HepG2 (cell line): Measurements from ENCODE around the gene EGFLAM. TPM values are rescaled to one million over a fixed set of nuclear protein-coding genes. Genes with fewer than 3 reads are reported as not detected.

Experiments
- ATAC-seq: fragments of 200-7000 bp; cut with Tn5 transposase; 3 replicates; pipeline ENCODE4 v1.9.1; 2020; ENCODE audit warnings: mild to moderate bottlenecking, moderate library complexity
- BruUV-seq: library from RNA; stranded (reverse); fragments of 400-500 nt; replicated peaks from 2 replicates; lab custom pipeline; 2021; lab: Mats Ljungman, UMichigan
- CTCF ChIA-PET: fragments of 300-600 bp; formaldehyde crosslinking; extraction: SDS; loops from one replicate; lab custom pipeline; 2021; ENCODE audit warnings: low total read pairs, inconsistent platforms, low intra/inter-chr PET ratio; lab: Yijun Ruan, JAX
- POLR2A ChIA-PET: fragments of 350-600 bp; sonication (Branson Sonifier 250); formaldehyde crosslinking; loops from one replicate; lab custom pipeline; 2020; ENCODE audit warnings: antibody characterized with exemption, inconsistent platforms; lab: Yijun Ruan, JAX
- DNase-seq: peaks from one replicate; pipeline ENCODE4 v3.0.0-alpha.2; 2015; ENCODE audit warnings: low spot score
- FAIRE-seq: peaks from 3 replicates; lab custom pipeline; 2011; peaks lifted over from hg19 to GRCh38; lab: Jason Lieb, UNC
- H2AFZ ChIP-seq: one replicate; pipeline ENCODE4 v1.6.1; 2011; ENCODE audit warnings: low read length, inconsistent platforms
- H3K27ac ChIP-seq: fragments of 300-600 bp; 3 replicates; pipeline ENCODE4 v1.8.0; 2011; ENCODE audit warnings: mixed run types, mild to moderate bottlenecking, mixed read lengths, low read length, inconsistent platforms; ENCODE audit not compliant: insufficient read depth; ENCODE audit errors: extremely low read length
- H3K27me3 ChIP-seq, 2 experiments: fragments of 200-600 bp in 1 of 2; 2 replicates in 1 of 2; 3 replicates in 1 of 2; pipeline versions ENCODE4 v1.6.0 to v1.8.0; 2011; ENCODE audit warnings: low read length in 2 of 2, mild to moderate bottlenecking in 2 of 2, moderate library complexity in 2 of 2, inconsistent platforms in 1 of 2; ENCODE audit not compliant: insufficient read depth in 2 of 2, control insufficient read depth in 1 of 2
- H3K36me3 ChIP-seq, 2 experiments: fragments of 200-600 bp in 1 of 2; replicated peaks in 1 of 2; 2 replicates in 1 of 2; 3 replicates in 1 of 2; pipeline versions ENCODE4 v1.5.1 to v1.8.0; 2011; ENCODE audit warnings: low read length in 2 of 2, inconsistent platforms in 1 of 2; ENCODE audit not compliant: insufficient read depth in 2 of 2, control insufficient read depth in 1 of 2
- H3K4me1 ChIP-seq: 2 replicates; pipeline ENCODE4 v1.5.1; 2012; ENCODE audit warnings: low read length, inconsistent platforms; ENCODE audit not compliant: insufficient read depth
- H3K4me2 ChIP-seq: 2 replicates; pipeline ENCODE4 v1.6.0; 2011; ENCODE audit warnings: low read depth, low read length, inconsistent platforms
- H3K4me3 ChIP-seq, 3 experiments: fragments of 200-600 bp in 1 of 3; sonication (generic), shearing (Covaris generic) in 1 of 3; replicated peaks in 1 of 3; 2 replicates each; pipeline ENCODE4 v1.5.1; 2011 to 2016; ENCODE audit warnings: low read length in 3 of 3, inconsistent platforms in 2 of 3, low read depth in 2 of 3, mild to moderate bottlenecking in 2 of 3, control low read depth in 1 of 3, mixed read lengths in 1 of 3; ENCODE audit not compliant: insufficient read depth in 1 of 3
- H3K79me2 ChIP-seq: one replicate; pipeline ENCODE4 v1.6.1; 2011; ENCODE audit warnings: low read length, inconsistent platforms; ENCODE audit not compliant: insufficient read depth
- H3K9ac ChIP-seq: 2 replicates; pipeline ENCODE4 v1.6.0; 2011; ENCODE audit warnings: mild to moderate bottlenecking, low read depth, low read length, inconsistent platforms; ENCODE audit not compliant: insufficient read depth
- H3K9me3 ChIP-seq: 2 replicates; pipeline ENCODE4 v1.5.1; 2012; ENCODE audit warnings: mild to moderate bottlenecking, low read length
- H4K20me1 ChIP-seq: 2 replicates; pipeline ENCODE4 v1.6.0; 2011; ENCODE audit warnings: inconsistent platforms, mild to moderate bottlenecking, low read length, moderate library complexity; ENCODE audit not compliant: insufficient read depth
- HES4 ChIP-seq: sonication (generic); formaldehyde crosslinking; IDR thresholded peaks from 2 replicates; pipeline ENCODE4 v1.9.0; 2021; ENCODE audit warnings: mild to moderate bottlenecking, missing genetic modification reagents, borderline replicate concordance
- MBNL3 ChIP-seq: fragments of 250-450 bp; sonication (Bioruptor Pico); conservative IDR thresholded peaks from 2 replicates; pipeline ENCODE4 v1.8.0; 2022; ENCODE audit warnings: mild to moderate bottlenecking, inconsistent platforms
- MYC ChIP-seq: sonication (generic); formaldehyde crosslinking; IDR thresholded peaks from 2 replicates; pipeline ENCODE4 v1.9.0; 2021; ENCODE audit warnings: missing genetic modification reagents, borderline replicate concordance
- RELA ChIP-seq: sonication (generic); formaldehyde crosslinking; IDR thresholded peaks from 2 replicates; pipeline ENCODE4 v1.4.0; 2020; ENCODE audit warnings: missing genetic modification reagents
- SMAD3 ChIP-seq: sonication (generic); formaldehyde crosslinking; IDR thresholded peaks from 2 replicates; pipeline ENCODE4 v1.4.0; 2020; ENCODE audit warnings: missing genetic modification reagents
- SNAI1 ChIP-seq: sonication (generic); formaldehyde crosslinking; IDR thresholded peaks from 2 replicates; pipeline ENCODE4 v1.5.0; 2020; ENCODE audit warnings: mild to moderate bottlenecking, missing genetic modification reagents, borderline replicate concordance
- ZBTB7A ChIP-seq: sonication (generic); formaldehyde crosslinking; IDR thresholded peaks from 2 replicates; pipeline ENCODE4 v1.8.0; 2022; ENCODE audit warnings: mild to moderate bottlenecking, missing genetic modification reagents
- ZFP90 ChIP-seq: sonication (generic); formaldehyde crosslinking; IDR thresholded peaks from 2 replicates; pipeline ENCODE4 v1.8.0; 2022; ENCODE audit warnings: missing genetic modification reagents, mild to moderate bottlenecking, inconsistent platforms, borderline replicate concordance
- ZNF3 ChIP-seq: IDR thresholded peaks from 2 replicates; pipeline ENCODE4 v1.7.0; 2017; ENCODE audit warnings: inconsistent platforms
- ZNF382 ChIP-seq: sonication (generic); formaldehyde crosslinking; IDR thresholded peaks from 2 replicates; pipeline ENCODE4 v1.5.0; 2020; ENCODE audit warnings: missing genetic modification reagents, mild to moderate bottlenecking, borderline replicate concordance
- WGBS: methylation state at CpG from one replicate; pipeline ENCODE4 v1.1.6; 2017; ENCODE audit warnings: low lambda C conversion rate; 5-methylcytosine and 5-hydroxymethylcytosine counted together
- in situ Hi-C: cut with HindIII; loops from 2 replicates; pipeline ENCODE4 v1.10.0; 2017; ENCODE audit warnings: low pct_unique_long_range_greater_than_20kb; ENCODE audit not compliant: extremely low pct_ligation_motif_present
- intact Hi-C: fragments of 100-400 bp; cut with micrococcal nuclease; formaldehyde crosslinking; loops from one replicate; pipeline ENCODE4 v1.10.0; 2022; ENCODE audit not compliant: unreplicated experiment
- polyA plus RNA-seq, 8 experiments: library from polyadenylated mRNA; depleted of rRNA in 3 of 8; stranded (reverse) in 7 of 8; unstranded in 1 of 8; fragments of >200 nt; fragmentation: Illumina TruSeq in 4 of 8; extraction: Trizol in 4 of 8; gene quantifications; 2 replicates each; pipeline versions ENCODE4 v1.2.1 to v1.2.3, GENCODE V29; 2011 to 2016; ENCODE audit warnings: low read depth in 4 of 8, missing spikeins in 1 of 8, mixed read lengths in 1 of 8; ENCODE audit not compliant: insufficient read depth in 1 of 8
- total RNA-seq, 5 experiments: library from RNA; depleted of rRNA; stranded (reverse); fragments of >200 nt; fragmentation: Illumina TruSeq; extraction: Trizol; gene quantifications; 2 replicates each; pipeline ENCODE4 v1.2.3, GENCODE V29; 2016; ENCODE audit warnings: low read depth in 1 of 5
- TF ChIP-seq, protein P1 (sequence below): sonication (generic); formaldehyde crosslinking; IDR thresholded peaks from 2 replicates; pipeline ENCODE4 v1.4.0; 2020; ENCODE audit warnings: low read depth, mild to moderate bottlenecking, missing genetic modification reagents

EGFLAM gene
- total and polyA plus RNA-seq, 2 of the 13 experiments (the other 11 are each of a cell fraction or from before 2014, with no cell fraction given), result not detected

DNA sequence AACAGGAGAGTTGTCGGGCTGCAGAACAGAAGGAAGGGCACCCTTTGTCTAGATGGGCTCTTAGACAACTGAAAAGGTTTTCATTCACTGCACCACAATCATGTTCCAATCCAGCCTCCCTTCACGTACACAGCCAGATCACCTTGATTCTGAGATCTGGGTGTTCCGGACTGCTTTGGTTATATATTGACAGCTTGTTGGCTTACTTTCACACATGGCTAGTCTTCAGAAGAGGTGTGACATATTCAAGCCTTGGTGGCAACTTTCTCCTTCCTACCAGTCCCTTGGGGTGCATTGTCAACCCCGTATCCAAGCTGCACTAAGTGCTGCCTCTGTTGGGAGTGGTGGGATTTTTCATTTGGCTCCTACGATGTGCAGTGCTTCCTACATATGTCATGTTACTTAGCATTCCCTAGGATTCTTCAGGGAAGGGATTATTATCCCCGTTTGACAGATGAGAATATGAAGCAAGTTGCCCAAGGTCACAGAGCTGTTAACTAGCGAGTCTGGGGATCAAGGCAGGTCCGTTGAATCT is 197.5 kb downstream of the EGFLAM start:
- Histone ChIP-seq H3K4me1 (no peaks in the 10 kb centered on the region), H3K4me3 (no peak overlapping the region), H3K27ac (no peak overlapping the region), H3K36me3 (no peaks in the 10 kb centered on the region), H3K4me2 (no peak overlapping the region), H3K27me3 (peaks cover 2 to 31% of the 10 kb centered on the region in 2 experiments; a peak in 4 of 5 replicates), H2AFZ (no peak overlapping the region), H3K79me2 (no peaks in the 10 kb centered on the region), H3K9ac (no peak overlapping the region)
- intact Hi-C loops, result no loop called here
- TF ChIP-seq ZNF3 (CRISPR knock-in tag) (no peak), ZBTB7A (CRISPR knock-in tag) (no peak), HES4 (no peak)
- TF ChIP-seq, all 625 proteins: peak for 0
- ChIA-PET CTCF (no interaction called here), POLR2A (no interaction called here)
- FAIRE-seq (no peak), DNase-seq (no peak), ATAC-seq (no peak)
- no TSS peak for BruUV-seq
- Histone ChIP-seq H3K9me3 (no peaks in the 10 kb centered on the region), H4K20me1 (no peaks in the 10 kb centered on the region)
- WGBS, result 22% methylated on average over 7 of the region's 8 CpGs
- in situ Hi-C loops, result no loop called here

DNA sequence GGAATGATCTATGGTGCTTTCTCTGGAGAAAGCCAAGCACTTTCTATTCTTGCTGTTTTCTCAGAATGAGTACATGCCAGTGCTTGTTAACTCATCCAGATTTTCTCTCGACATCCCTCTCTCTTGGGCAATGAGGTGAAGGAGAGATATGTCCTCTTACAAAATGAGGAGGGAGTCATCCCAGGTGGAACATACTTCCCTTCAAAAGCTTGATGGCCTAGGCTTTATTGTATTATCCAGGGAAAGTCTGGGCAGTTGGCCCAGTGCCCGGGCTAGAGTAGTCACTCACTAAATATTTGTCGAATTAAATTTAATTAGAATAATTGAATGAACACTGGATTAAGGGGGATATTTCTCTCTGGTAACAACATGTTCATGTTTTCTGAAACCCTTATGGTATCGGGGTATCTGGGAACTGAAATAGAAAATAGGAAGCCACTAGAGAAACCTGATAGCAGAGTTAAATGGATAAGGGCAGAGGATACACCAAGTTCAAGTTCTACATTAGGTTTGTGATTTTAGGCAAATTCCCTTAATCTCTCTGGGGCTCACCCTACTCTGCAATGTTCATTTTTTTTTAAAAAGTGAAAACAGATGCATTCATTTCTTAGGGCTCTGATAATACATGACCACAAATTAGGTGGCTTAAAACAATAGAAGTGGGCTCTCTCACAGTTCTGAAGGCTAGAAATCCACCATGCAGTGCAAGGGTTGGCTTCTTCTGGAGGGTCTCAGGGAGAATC is 198.5 kb downstream of the EGFLAM start:
- TF ChIP-seq RELA (CRISPR knock-in tag) (no peak), ZFP90 (CRISPR knock-in tag) (no peak), SNAI1 (CRISPR knock-in tag) (no peak), MYC (no peak), ZNF382 (no peak), MBNL3 (CRISPR knock-in tag) (no peak), SMAD3 (CRISPR knock-in tag) (no peak)
- TF ChIP-seq, protein P1, sequence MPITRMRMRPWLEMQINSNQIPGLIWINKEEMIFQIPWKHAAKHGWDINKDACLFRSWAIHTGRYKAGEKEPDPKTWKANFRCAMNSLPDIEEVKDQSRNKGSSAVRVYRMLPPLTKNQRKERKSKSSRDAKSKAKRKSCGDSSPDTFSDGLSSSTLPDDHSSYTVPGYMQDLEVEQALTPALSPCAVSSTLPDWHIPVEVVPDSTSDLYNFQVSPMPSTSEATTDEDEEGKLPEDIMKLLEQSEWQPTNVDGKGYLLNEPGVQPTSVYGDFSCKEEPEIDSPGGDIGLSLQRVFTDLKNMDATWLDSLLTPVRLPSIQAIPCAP (CRISPR knock-in tag), result no peak
- Histone ChIP-seq H3K4me3 (no peak overlapping the region), H3K36me3 (no peaks in the 10 kb centered on the region), H3K79me2 (no peaks in the 10 kb centered on the region), H3K9me3 (no peaks in the 10 kb centered on the region), H2AFZ (no peak overlapping the region), H3K9ac (no peak overlapping the region), H3K4me2 (no peak overlapping the region), H3K4me1 (no peaks in the 10 kb centered on the region), H3K27ac (no peak overlapping the region), H3K27me3 (peaks cover 2 to 29% of the 10 kb centered on the region in 2 experiments; a peak in 4 of 5 replicates), H4K20me1 (no peaks in the 10 kb centered on the region)
- in situ Hi-C loops, result no loop called here
- no peak for DNase-seq
- 55% methylated on average over 4 of the region's 4 CpGs for WGBS
- POLR2A ChIA-PET, result no interaction called here
- BruUV-seq, result no TSS peak
- intact Hi-C loops, result no loop called here
- no peak for FAIRE-seq
- no peak for ATAC-seq
- CTCF ChIA-PET, result no interaction called here
